Stimulated activated memory B cell treated with anti-CD40 and anti-IgM and Interleukin-4, amounts not matched to agents 10 μg/mL and 1 μg/mL and 100 μg/mL, for 72 hours (primary cell): ENCODE measurements around the gene PRSS22.
A peak's percentile ranks its signal among the peaks of the same experiment; 100 is the strongest.

Experiments used
- ATAC-seq: fragments of 150-1000 bp; cut with Tn5 transposase; 2 replicates; pipeline ENCODE4 v1.10.0; 2021
- H3K27ac Mint-ChIP-seq: one replicate; pipeline ENCODE4 v1.8.0; 2022; ENCODE audit warnings: mild to moderate bottlenecking, mixed read lengths
- H3K27me3 Mint-ChIP-seq: one replicate; pipeline ENCODE4 v1.8.0; 2022; ENCODE audit warnings: mixed read lengths
- H3K36me3 Mint-ChIP-seq: one replicate; pipeline ENCODE4 v1.8.0; 2022; ENCODE audit warnings: mixed read lengths
- H3K4me1 Mint-ChIP-seq: one replicate; pipeline ENCODE4 v1.8.0; 2022; ENCODE audit warnings: mixed read lengths
- H3K4me3 Mint-ChIP-seq: one replicate; pipeline ENCODE4 v1.8.0; 2022; ENCODE audit warnings: mild to moderate bottlenecking, moderate library complexity, mixed read lengths
- H3K9me3 Mint-ChIP-seq: one replicate; pipeline ENCODE4 v1.8.0; 2022; ENCODE audit warnings: mixed read lengths

PRSS22 gene

DNA sequence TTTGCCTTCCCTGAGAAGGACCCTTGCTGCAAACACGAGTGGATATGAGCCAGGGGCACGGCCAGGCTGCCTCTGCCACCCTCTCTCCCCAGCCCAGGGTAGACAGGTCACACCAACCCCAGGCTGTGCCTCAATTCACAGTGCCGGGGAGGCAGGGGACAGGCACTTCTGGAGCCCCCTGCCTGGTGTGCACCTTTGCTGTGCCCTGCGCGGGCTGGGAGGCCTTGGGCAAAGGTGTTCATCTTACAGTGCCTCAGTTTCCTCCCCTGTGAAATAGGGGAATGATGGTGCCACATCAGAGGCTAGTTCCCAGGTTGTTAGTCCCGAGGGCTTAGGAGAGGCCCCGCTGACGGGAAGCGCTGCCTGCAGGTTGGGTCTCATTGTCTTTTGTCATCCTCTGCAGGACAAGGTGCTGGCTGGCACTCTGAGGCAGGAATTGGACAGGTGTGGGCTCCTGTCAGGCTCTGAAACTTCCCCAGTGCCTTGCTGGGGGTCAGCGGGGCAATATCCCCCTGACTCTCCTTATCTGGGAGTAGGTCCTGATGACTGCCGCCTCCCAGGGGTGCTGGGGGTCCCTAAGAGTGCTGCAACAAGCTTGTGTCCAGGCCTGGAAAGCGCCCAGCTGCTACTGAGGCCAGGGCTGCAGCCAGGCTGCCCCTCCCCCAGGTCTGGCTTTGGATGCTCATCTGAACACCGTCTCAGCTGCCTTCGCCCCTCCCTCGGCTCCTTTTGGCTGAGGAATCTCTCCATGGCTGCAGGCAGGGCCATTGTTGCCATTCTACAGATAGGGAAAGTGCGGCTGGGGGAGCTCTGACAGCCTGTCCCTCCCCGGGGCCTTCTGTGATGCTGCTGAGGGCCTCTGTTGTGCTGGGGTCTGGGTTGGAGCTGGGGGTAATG, 37.8 kb downstream of the PRSS22 start:
- Mint-ChIP-seq H3K4me3 (no peak overlapping the region), H3K27ac (no peak overlapping the region), H3K27me3 (peaks cover 22% of the 10 kb centered on the region), H3K36me3 (no peaks in the 10 kb centered on the region), H3K4me1 (no peaks in the 10 kb centered on the region), H3K9me3 (no peaks in the 10 kb centered on the region)
- ATAC-seq, result no peak

GRCh38 chr16:2819179-2819938, 38.6 kb downstream of the PRSS22 start:
- ATAC-seq, result no peak
- H3K4me1 Mint-ChIP-seq, result no peaks in the 10 kb centered on the region
- H3K36me3 Mint-ChIP-seq, result no peaks in the 10 kb centered on the region
- no peak overlapping the region for H3K27ac Mint-ChIP-seq
- no peaks in the 10 kb centered on the region for H3K9me3 Mint-ChIP-seq
- peaks cover 20% of the 10 kb centered on the region for H3K27me3 Mint-ChIP-seq
- no peak overlapping the region for H3K4me3 Mint-ChIP-seq

DNA sequence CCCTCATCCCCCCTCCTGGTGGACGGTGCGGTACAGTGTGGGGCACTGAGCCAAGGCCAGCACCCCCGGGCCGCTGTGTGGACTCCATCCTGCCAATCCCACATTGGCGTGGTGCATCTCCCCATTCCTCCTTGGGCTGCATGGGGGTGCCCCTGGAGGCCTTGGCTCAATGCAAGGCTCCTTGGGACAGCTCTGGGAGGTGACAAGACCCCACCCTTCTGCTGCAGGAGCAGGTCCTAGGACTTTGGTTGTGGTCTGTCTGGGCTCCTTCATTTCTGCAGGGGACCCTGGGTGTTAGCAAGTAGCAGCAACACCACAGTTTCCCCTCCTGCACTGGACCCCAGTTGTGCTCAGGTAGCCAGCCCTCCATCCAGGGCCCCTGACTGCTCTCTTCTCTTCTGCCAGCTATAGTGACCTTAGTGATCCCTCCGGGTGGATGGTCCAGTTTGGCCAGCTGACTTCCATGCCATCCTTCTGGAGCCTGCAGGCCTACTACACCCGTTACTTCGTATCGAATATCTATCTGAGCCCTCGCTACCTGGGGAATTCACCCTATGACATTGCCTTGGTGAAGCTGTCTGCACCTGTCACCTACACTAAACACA, 39.6 kb downstream of the PRSS22 start:
- no peaks in the 10 kb centered on the region for H3K9me3 Mint-ChIP-seq
- peaks cover 20% of the 10 kb centered on the region for H3K27me3 Mint-ChIP-seq
- no peaks in the 10 kb centered on the region for H3K4me1 Mint-ChIP-seq
- no peaks in the 10 kb centered on the region for H3K36me3 Mint-ChIP-seq
- no peak overlapping the region for H3K27ac Mint-ChIP-seq
- no peak overlapping the region for H3K4me3 Mint-ChIP-seq
- no peak for ATAC-seq

- H3K36me3 Mint-ChIP-seq, result no peaks in the 10 kb centered on the region
- no peak overlapping the region for H3K27ac Mint-ChIP-seq
- no peaks in the 10 kb centered on the region for H3K4me1 Mint-ChIP-seq
- no peaks in the 10 kb centered on the region for H3K9me3 Mint-ChIP-seq
- peak; percentile 5 for ATAC-seq
- H3K27me3 Mint-ChIP-seq, result peaks cover 23% of the 10 kb centered on the region
- H3K4me3 Mint-ChIP-seq, result peak overlapping the region; percentile 51
Observed at GRCh38 chr16:2817340-2818271, 40.4 kb downstream of the PRSS22 start.

GRCh38 chr16:2816751-2817339, 41.1 kb downstream of the PRSS22 start, which contains the start of gene PRSS21:
TSS of gene PRSS21 (plus strand) at chr16:2817237. CDS start at chr16:2817269, 32 bp downstream.
- Mint-ChIP-seq H3K36me3 (no peaks in the 10 kb centered on the region), H3K27me3 (peaks cover 26% of the 10 kb centered on the region), H3K4me3 (peak within 1 kb of the TSS; percentile 51), H3K4me1 (no peaks in the 10 kb centered on the region), H3K27ac (no peak within 1 kb of the TSS), H3K9me3 (no peaks in the 10 kb centered on the region)
- ATAC-seq, result peak; percentile 34

DNA sequence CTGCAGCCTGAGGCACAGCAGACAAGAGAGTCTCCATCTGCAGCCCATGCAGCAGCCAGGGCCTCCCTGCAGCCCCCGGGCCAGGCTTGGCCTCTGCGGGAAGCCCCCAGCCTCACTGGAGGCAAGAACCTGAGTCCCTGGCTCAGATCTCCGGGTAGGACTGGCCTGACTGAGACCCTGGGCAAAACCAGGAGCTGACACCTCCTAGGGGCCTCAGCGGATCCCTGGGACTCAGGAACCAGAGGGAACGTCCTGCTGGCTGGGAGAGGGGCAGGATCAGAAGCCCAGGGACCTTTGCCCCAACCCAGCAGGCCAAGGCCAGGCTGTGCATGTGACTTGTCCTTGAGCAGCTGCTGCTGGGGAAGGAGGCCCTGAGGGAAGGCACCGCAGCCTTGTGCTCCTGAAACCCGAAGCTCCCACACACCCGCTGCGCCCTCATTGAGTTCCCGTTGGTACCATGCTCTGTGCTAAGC, 42.6 kb downstream of the PRSS22 start:
- H3K27ac Mint-ChIP-seq, result no peak overlapping the region
- H3K27me3 Mint-ChIP-seq, result peaks cover 31% of the 10 kb centered on the region
- H3K9me3 Mint-ChIP-seq, result no peaks in the 10 kb centered on the region
- ATAC-seq, result no peak
- H3K36me3 Mint-ChIP-seq, result no peaks in the 10 kb centered on the region
- H3K4me1 Mint-ChIP-seq, result no peaks in the 10 kb centered on the region
- H3K4me3 Mint-ChIP-seq, result no peak overlapping the region

DNA sequence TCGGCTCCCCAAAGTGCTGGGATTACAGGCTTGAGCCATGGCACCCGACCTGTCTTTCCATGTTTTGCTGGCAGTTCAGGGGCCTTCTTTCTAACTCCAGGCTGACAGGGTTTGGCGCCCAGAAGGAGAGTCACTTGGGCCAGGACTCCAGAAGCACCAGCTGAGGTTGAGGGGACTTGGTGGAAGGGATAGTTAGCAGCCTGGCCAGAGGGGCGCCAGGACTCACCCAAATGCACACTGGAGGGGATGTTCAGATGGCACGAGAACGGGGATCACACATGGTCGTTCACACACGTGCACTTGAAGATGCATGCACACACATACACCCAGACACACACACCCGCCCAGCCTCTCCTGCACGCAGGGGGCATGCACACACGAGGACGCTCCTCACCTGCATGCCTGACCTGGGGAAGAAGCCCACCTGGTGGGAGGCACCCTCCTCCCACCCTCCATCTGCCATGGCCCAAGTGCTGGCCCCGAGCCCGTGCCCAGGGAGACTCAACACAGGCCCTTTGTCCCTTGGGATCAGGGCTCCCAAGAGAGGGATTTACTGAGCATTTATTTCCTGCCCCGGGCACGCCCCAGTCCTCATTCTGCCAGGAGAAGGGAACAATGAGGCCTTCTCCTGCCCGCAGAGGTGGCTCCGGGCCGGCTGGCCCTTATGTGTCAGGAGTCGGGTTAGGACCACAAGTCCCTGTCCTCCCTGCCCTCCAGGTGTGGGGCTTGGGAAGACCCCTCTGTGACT, 43.2 kb downstream of the PRSS22 start:
- Mint-ChIP-seq H3K4me1 (no peaks in the 10 kb centered on the region), H3K27me3 (peaks cover 37% of the 10 kb centered on the region), H3K27ac (no peak overlapping the region), H3K9me3 (no peaks in the 10 kb centered on the region), H3K36me3 (no peaks in the 10 kb centered on the region), H3K4me3 (no peak overlapping the region)
- ATAC-seq, result no peak

GRCh38 chr16:2813771-2814221, 44.2 kb downstream of the PRSS22 start:
- ATAC-seq, result no peak
- no peak overlapping the region for H3K4me3 Mint-ChIP-seq
- H3K27ac Mint-ChIP-seq, result no peak overlapping the region
- peaks cover 38% of the 10 kb centered on the region for H3K27me3 Mint-ChIP-seq
- H3K9me3 Mint-ChIP-seq, result peaks cover 4% of the 10 kb centered on the region
- peaks cover 4% of the 10 kb centered on the region for H3K36me3 Mint-ChIP-seq
- H3K4me1 Mint-ChIP-seq, result no peaks in the 10 kb centered on the region

DNA sequence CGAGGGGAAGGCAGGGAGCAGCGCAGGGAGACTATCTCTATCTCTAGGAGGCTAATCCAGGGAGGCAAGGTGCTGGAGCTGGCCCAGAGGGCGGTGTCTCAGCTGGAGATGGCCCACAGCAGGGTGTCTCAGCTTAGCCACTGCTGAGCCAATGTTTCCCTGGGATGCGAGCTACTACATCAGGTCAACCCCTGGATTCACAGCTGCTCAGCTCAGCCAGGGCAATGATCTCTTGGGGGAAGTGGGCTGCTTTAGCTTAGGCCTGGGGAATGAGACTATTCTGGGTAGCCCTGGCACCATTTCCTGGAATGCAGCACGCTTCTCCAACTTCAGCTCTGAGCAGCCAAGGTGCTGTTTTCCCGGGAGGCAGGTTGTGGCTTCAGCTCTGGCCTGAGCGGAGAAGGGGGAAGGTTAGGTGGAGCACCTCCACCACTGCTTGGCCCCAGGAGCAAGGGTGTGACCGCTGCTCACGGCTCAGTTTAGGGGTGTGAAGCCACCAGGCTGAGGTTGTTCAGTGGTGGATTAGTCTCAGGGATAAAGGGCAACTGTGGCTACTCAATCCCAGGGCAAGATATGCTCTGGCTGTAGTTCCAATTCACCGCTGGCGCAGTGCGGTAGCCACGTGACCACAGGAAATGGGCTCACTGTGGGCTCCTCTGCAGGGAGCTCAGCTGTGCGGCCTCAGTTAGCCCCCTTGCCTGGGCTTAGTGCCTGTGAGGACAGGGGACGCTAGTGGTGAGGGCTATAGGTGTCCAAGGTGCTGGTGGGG, 46.1 kb downstream of the PRSS22 start:
- Mint-ChIP-seq H3K4me3 (no peak overlapping the region), H3K9me3 (peaks cover 6% of the 10 kb centered on the region), H3K27ac (no peak overlapping the region), H3K36me3 (peaks cover 6% of the 10 kb centered on the region), H3K27me3 (peaks cover 57% of the 10 kb centered on the region), H3K4me1 (no peaks in the 10 kb centered on the region)
- ATAC-seq, result no peak

GRCh38 chr16:2810651-2811050, 47.3 kb downstream of the PRSS22 start:
- no peak for ATAC-seq

GRCh38 chr16:2809149-2809760, 48.7 kb downstream of the PRSS22 start:
- ATAC-seq, result no peak
- peaks cover 83% of the 10 kb centered on the region for H3K27me3 Mint-ChIP-seq

More at GRCh38 chr16:2810651-2811050, 47.3 kb downstream of the PRSS22 start:
- Mint-ChIP-seq H3K4me1 (no peaks in the 10 kb centered on the region), H3K27ac (no peak overlapping the region), H3K9me3 (peaks cover 6% of the 10 kb centered on the region), H3K27me3 (peaks cover 69% of the 10 kb centered on the region), H3K4me3 (no peak overlapping the region), H3K36me3 (peaks cover 6% of the 10 kb centered on the region)

GRCh38 chr16:2808181-2808580, 49.8 kb downstream of the PRSS22 start:
- Mint-ChIP-seq H3K4me3 (no peak overlapping the region), H3K27me3 (peaks cover 89% of the 10 kb centered on the region), H3K9me3 (peaks cover 10% of the 10 kb centered on the region), H3K27ac (no peak overlapping the region), H3K4me1 (no peaks in the 10 kb centered on the region), H3K36me3 (peaks cover 6% of the 10 kb centered on the region)
- ATAC-seq, result no peak

More at GRCh38 chr16:2809149-2809760, 48.7 kb downstream of the PRSS22 start:
- Mint-ChIP-seq H3K36me3 (peaks cover 6% of the 10 kb centered on the region), H3K4me3 (no peak overlapping the region), H3K9me3 (peaks cover 6% of the 10 kb centered on the region), H3K4me1 (no peaks in the 10 kb centered on the region), H3K27ac (no peak overlapping the region)
